Epithelial cell of proximal tubule (primary cell): ENCODE measurements around the gene AAK1. TPM values are rescaled to one million over a fixed set of nuclear protein-coding genes. Genes with fewer than 3 reads are reported as not detected.

Source experiments
- DNase-seq: peaks from one replicate; pipeline ENCODE4 v3.0.0-alpha.2; 2011; ENCODE audit warnings: low read depth
- H3K4me3 ChIP-seq: 2 replicates; pipeline ENCODE4 v1.5.1; 2011; ENCODE audit warnings: low read depth, mild to moderate bottlenecking, low read length
- CTCF ChIP-seq: conservative IDR thresholded peaks from 2 replicates; pipeline ENCODE4 v1.5.1; 2012; ENCODE audit warnings: low read depth, mild to moderate bottlenecking, low read length
- total RNA-seq: library from RNA; depleted of rRNA; stranded (reverse); fragments of >200 nt; gene quantifications from 2 replicates; pipeline ENCODE4 v1.2.3, GENCODE V29; 2015

The AAK1 gene
- total RNA-seq, 1 donor from 2014 or later, result 32.2 TPM

GRCh38 chr2:69645031-69645431, 1.5 kb upstream of the AAK1 start:
- DNase-seq, result no peak
- TF ChIP-seq CTCF, result no peak
- peak overlapping the region; percentile 75 for H3K4me3 ChIP-seq

GRCh38 chr2:69644506-69644979, 1.0 kb upstream of the AAK1 start:
- no peak for DNase-seq
- TF ChIP-seq CTCF, result no peak
- H3K4me3 ChIP-seq, result peak overlapping the region; percentile 75

- no peak for DNase-seq
- peak overlapping the region; percentile 75 for H3K4me3 ChIP-seq
- TF ChIP-seq CTCF, result no peak
These were observed 584 bp downstream of the AAK1 start for GRCh38 chr2:69642709-69643601.

- no peak for DNase-seq
These were observed 1.4 kb downstream of the AAK1 start for GRCh38 chr2:69641887-69642708.

GRCh38 chr2:69641471-69641870, 2.1 kb downstream of the AAK1 start:
- no peak for DNase-seq
- H3K4me3 ChIP-seq, result peak overlapping the region; percentile 75
- no peak for TF ChIP-seq CTCF

More at GRCh38 chr2:69641887-69642708, 1.4 kb downstream of the AAK1 start:
- TF ChIP-seq CTCF, result no peak
- H3K4me3 ChIP-seq, result peak overlapping the region; percentile 75

GRCh38 chr2:69639266-69639665, 4.3 kb downstream of the AAK1 start:
- DNase-seq, result no peak
- H3K4me3 ChIP-seq, result no peak overlapping the region
- TF ChIP-seq CTCF, result no peak
